H54 (cell line): ENCODE data around the gene ITGB4.
A peak's percentile ranks its signal among the peaks of the same experiment; 100 is the strongest.
"Not testable (repeated sequence)": the region's sequence is repeated elsewhere in the genome, so short reads cannot be mapped to it uniquely, and the experiment has no call there.

Experiments used
- DNase-seq: peaks from one replicate; pipeline ENCODE4 v3.0.0; 2011; ENCODE audit warnings: low spot score, mixed read lengths; ENCODE audit not compliant: insufficient read length
- FAIRE-seq: peaks from 3 replicates; lab custom pipeline; 2011; peaks lifted over from hg19 to GRCh38; lab: Jason Lieb, UNC
- POLR2A ChIP-seq: IDR thresholded peaks from 2 replicates; pipeline ENCODE4 v1.6.1; 2011; ENCODE audit warnings: low read depth, mild to moderate bottlenecking, low read length

The ITGB4 gene

GRCh38 chr17:75773121-75773807 is 52.0 kb downstream of the ITGB4 start:
- no peak for FAIRE-seq
- no peak for TF ChIP-seq POLR2A
- DNase-seq: no peak

- FAIRE-seq (no peak), DNase-seq (no peak)
- no peak for TF ChIP-seq POLR2A
Measured at GRCh38 chr17:75773808-75774470, 52.7 kb downstream of the ITGB4 start.

DNA sequence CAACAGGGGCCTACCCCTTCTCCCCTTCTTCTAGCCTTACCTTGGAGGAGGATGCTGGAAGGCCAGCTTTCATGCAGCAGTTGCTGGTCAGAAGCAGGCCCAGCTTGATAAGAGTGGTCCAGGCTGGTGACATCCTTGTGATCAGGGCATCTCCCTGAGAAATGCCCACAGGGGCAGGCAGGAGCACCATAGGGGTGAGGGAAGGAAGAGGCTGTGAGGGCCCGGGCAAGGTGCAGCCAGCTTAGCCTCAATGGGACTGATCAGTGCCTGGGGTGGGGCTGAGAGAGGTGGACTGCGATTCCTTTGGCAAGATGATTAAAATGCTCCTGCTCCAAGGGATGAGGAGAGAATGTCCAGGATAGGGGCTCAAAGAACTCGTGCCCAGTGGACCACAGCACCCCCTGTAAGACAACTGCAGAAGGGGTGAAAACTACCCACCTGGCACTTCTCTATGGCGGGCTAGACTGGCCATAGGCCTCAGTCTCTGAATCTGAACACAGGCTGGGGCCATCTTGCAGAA is 53.3 kb downstream of the ITGB4 start:
- FAIRE-seq (no peak), DNase-seq (no peak)
- 0 out of 2 replicates have a peak, but pooled peaks have one; percentile 5 for TF ChIP-seq POLR2A

GRCh38 chr17:75774991-75775668 is 53.9 kb downstream of the ITGB4 start:
- no peak for FAIRE-seq
- TF ChIP-seq POLR2A: no peak
- no peak for DNase-seq

- DNase-seq: no peak
- no peak for TF ChIP-seq POLR2A
Measured at GRCh38 chr17:75776386-75777295, 55.4 kb downstream of the ITGB4 start.

GRCh38 chr17:75777296-75777922 is 56.1 kb downstream of the ITGB4 start:
- DNase-seq (no peak), FAIRE-seq (no peak)
- TF ChIP-seq POLR2A: no peak

More at GRCh38 chr17:75776386-75777295, 55.4 kb downstream of the ITGB4 start:
- FAIRE-seq: no peak

DNA sequence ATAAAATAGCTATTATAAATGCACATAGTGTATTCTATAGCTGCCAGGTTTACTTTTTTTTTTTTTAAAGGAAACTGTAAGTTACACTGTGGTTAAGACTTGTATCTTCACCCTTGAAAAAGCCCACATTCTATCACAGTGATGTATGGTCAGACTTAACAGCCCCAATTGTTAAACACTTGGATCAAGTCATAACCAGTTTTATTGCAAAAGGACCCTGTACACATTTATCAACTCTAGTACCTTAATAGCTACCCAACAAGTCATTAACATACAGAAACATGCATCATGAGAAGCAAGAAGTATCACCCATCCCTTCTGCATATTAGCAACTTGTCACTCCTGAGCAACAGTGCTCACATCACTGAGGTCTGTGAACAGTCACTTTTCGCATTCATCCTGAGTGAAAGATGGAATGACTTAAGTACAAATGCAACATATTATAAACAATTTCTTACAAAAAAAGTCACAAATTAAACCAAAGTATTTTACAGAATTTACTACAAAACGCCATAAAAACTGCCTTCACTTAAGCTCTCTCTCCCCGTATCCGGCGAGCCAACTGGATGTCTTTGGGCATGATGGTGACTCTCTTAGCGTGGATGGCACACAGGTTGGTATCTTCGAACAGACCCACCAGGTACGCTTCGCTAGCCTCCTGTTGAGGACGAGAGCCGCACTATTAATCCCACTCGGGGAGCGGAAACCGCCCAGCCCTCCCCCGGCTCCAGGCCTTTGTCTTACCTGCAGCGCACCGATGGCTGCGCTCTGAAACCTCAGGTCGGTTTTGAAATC is 57.0 kb downstream of the ITGB4 start:
- DNase-seq, FAIRE-seq: not testable (repeated sequence)

DNA sequence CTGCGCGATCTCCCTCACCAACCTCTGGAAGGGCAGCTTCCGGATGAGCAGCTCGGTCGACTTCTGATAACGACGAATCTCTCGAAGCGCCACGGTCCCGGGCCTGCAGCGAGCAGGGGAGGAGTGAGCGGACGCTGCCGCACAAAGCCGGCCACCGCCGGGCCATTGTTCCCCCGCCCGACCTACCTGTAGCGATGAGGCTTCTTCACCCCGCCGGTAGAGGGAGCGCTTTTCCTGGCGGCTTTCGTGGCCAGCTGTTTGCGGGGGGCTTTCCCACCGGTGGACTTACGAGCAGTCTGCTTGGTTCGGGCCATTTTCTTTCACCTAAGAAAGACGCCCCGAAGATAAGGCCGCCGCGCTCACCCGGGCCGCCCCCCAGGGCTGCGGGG is 57.6 kb downstream of the ITGB4 start:
- no peak for TF ChIP-seq POLR2A
- DNase-seq: no peak
- no peak for FAIRE-seq

DNA sequence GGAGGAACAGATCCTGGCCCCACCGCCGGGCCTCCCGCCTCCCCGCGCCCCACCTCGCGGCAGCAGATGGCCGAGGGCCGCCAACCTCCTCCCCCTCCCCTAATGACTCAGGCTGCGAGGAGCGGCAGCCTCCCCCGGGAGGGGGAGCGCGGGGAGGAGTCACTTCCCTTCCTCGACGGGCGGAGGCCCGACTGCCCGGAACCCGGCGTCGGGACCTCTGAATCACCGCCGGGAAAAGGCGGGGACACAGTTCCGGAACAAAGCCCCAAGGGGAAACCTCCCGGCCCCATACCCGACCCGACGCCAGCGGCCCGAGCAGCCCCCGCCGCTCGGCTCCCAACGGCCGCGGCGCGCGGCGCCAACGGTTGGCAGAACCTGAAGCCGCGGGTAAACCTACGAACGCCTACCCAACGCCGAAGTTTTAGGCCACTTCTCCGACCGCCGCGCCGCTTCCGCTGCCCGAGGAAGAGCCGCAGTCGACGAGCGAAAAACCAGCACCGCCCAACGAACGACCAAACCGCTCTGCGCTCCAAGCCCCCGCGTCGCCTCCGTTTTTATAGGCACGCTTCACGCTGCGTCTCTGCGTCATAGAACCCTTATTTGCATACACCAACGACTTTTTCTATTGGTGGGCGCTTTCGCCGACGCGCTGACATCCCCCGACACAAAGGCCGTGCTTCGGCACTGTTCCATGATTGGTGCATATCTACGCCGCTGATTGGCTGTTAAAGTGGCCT is 58.2 kb downstream of the ITGB4 start:
- DNase-seq: peak; percentile 97
- FAIRE-seq: peak; percentile 95
- peak; percentile 100 for TF ChIP-seq POLR2A

GRCh38 chr17:75779987-75780889 is 59.0 kb downstream of the ITGB4 start:
- FAIRE-seq: no peak
- TF ChIP-seq POLR2A: no peak
- DNase-seq: no peak

DNA sequence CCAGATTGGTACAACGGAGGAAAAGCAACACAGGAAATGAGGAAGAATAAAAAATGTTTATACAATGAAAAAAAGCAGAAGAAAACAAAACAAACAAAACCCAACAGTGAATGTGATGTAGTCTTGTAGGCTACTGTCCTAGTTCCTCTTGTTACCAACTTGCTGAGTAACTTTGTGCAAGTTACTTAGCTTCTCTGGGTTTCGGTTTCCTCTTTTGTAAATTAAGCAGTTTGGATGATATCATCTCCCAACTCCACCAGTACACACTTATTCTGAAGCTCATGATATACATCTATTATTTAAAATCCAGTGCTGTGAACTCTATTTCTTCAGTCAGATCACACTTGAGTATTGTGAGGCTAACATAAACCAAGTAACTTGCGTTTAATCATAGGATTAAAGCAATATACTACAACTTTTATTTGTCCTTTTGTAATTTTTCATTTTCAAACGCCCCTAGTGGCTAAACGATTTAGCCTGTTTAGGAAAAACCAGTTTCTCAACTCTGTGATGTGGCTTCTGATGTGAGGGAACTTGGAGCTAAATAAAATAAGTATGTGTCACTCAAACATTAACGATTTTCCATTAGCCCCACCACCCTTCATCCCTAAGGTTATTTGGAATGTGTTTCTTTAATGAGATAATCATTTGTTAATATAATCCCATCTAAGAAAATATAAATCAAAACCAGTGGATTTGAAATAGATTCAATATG is 62.0 kb downstream of the ITGB4 start:
- no peak for DNase-seq
- no peak for TF ChIP-seq POLR2A
- FAIRE-seq: no peak
